ENCODE data around the gene BLOC1S5. TPM values are rescaled to one million over a fixed set of nuclear protein-coding genes. Genes with fewer than 3 reads are reported as not detected.

BLOC1S5 gene, protein sequence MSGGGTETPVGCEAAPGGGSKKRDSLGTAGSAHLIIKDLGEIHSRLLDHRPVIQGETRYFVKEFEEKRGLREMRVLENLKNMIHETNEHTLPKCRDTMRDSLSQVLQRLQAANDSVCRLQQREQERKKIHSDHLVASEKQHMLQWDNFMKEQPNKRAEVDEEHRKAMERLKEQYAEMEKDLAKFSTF
- 14.1 and 24.1 TPM in 2 replicates for total RNA-seq
- polyA plus RNA-seq (2012) = 8.0 TPM

DNA sequence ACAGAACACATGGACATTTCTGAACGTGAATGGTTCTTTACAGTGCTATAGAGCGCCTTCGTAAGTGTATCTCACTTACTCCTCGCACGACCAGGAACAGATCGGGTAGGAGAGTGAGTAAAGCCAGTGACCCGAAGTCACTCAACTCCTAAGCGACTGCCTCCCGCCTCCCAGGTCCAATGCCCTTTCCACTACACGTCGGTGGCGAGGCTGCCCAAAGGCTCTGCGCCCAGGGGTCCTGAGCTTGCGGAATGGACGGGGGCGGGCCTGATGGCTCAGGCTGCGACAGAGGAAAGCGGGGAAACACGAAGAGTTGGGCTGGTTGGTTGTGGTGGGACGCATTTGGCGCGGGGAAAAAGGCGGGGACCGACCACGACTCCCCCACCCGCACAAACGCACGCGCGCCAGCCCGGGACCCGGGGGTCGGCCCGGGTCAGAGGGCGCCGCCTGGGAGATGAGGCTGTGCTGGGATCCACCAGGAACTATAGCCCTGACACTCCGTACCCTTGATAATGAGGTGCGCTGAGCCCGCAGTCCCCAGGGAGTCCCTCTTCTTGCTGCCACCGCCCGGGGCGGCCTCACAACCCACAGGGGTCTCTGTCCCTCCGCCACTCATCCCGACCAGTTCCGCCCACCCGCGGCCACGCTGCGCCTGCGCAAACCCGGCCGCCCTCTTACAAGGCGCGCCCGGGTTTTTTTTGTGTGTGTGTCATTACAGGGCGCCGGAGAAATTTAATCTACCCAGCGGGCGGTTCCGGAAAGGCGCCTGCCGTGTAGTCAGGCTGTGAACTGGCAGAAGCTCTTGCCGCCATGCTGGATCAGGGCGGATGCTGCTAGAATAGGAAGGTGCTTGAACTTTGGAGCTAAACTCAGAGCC, at the start of gene BLOC1S5:
Gene BLOC1S5 (minus strand): TSS at position 629 of the 877 bp plus-strand sequence. CDS start 13 bp downstream, at position 616.
- DNase-seq (ENCODE audit: low read depth) = peak; percentile 98

DNA sequence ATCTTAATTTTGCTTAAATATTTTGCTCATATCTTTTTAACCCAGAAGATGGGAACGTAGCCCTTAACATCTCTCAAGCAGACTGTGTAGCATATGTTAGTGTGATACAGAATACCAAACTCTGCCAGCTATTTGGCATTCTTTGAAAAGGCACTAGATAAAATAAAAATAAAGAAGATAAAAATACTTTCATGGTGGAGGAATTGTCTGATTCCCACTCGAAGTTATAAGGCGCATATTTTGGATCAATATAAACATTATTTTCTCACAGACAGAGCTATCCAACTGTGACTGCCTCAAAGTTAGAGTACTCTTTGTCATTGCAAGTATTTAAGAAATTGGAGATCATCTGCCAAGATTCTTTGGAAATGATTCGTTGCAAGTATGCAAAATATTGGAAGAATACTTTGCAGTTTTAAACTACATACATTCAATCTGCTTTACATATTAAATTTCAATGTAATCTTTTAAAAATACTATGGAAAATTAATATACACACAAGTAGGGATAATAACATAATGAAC, 49.0 kb upstream of the BLOC1S5 start:
- no peak for DNase-seq (ENCODE audit: low read depth)

DNA sequence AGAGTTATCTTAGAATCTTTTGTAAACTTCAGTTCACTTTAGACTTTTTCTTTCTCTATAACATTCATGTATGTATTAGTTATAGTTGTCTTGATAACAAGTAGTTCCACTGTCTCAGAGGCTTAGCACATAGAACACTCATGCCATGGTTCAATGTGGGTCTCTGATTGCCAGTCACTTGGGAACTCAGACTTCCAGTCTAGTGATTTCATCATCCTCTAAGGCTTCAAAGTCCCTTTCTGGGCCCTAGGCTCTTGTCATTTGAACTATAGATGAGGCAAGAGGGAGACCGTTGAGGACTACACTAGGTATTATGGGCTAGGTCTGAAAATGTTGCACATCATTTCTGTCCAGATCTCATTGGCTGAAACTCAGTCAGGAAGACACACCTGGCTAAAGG, 46.5 kb upstream of the BLOC1S5 start:
- DNase-seq (ENCODE audit: low read depth) = no peak

DNA sequence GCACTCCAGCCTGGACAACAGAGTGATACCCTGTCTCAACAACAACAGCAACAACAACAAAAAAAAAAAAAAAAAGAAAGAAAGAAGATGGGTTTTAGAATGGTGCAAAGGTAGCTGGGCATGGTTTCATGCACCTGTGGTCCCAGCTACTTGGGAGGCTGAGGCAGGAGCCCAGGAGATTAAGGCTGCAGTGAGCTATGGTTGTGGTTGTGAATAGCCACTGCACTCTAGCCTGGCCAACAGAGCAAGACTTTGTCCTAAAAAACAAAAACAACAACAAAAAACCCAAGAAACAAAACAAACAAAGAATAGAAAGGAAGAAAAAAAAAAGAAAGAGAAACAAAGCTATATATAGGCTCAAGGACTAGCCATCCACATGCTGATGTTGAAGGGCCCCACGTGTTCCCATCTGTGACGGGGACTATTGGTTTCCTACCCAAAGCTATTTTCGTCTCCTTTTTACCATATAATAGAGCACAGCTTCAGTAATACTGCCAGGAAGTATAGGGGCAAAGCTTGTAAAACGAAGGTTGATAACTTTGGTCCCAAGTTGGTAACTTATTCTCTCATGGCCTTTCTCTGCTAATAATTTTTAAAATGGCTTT, 46.0 kb upstream of the BLOC1S5 start:
- DNase-seq (ENCODE audit: low read depth) = no peak

DNA sequence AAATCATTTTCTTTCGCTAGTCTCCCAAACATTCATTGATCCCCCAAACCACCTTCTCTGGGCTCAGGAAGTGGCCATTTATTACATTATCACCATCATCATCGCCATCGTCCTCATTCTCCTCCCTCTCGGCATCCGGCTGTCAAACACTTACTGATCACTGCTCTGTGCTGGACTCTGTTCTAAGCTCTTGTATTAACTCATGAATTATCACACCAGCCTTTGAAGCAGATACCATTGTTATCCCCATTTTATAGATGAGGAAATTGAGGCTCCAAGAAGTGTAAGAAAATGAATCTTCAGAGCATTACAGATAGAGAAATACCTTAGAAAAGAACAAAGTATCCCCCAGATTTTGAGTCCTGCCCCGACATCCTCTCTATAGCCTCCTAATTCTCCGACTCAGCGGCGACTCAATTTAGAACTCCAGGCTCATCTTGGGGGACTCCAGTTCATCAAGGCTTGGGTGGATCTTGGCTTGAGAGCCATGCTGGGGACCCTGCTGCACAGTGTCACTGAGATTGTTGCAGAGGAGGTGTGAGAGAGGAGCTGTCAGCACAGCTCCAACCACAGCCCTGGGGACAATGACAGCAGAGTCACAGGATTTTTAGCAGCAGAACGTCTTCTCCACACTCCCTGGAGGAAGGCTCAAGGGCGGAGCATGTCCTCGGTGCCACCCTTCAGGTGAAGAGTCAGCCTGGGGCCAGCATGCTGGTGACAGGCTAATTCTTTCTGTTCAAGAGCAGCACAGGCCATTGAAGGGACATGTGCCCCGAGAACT, 44.8 kb upstream of the BLOC1S5 start:
- DNase-seq (ENCODE audit: low read depth) = no peak

DNA sequence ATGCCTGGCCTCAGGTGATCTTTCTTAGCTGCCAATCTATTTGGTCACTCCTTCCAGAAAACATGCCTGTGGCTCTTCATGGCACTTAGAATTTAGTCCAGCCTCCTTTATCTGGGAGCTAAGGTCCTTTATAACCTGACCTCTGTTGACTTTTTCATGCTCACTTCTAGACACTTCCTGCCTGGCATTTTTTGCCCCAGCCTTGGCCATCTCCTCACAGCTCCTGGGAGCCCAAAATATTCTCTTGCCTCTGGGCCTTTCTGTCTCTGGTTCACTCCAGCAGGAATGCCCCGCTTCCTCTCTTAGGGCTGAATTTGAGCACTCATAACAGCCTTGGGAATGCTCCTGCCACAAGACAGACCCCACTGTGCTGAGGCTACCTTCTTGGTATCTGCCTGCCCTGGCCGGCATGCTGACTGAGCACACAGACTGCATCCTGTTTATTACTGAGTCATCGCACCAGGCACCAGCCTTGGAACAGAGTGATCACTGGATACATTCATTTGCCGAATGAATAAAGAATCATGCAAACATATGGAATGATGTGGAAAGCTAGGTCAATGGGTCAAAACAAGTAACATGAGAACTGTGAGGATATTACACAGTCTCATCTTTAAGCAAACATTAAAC, 44.0 kb upstream of the BLOC1S5 start:
- no peak for DNase-seq (ENCODE audit: low read depth)

DNA sequence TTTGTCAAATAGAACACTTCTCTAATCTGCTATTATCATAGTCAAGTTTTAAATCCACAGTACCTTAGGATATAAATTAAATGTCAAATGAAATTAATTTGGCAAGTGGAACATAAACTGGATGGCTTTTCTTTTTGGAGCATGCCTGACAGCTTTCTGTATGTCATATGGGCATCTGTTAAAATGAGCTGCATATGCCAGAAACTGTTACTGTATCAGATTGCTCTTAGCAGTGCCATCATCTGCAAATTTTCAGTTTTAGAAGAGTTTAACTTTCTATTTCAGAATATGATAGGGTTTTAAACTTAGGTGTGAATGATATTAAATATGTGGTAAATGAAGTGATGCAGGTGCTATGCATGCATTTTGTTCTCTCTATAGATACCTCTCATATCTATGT, 41.6 kb upstream of the BLOC1S5 start:
- no peak for DNase-seq (ENCODE audit: low read depth)

DNA sequence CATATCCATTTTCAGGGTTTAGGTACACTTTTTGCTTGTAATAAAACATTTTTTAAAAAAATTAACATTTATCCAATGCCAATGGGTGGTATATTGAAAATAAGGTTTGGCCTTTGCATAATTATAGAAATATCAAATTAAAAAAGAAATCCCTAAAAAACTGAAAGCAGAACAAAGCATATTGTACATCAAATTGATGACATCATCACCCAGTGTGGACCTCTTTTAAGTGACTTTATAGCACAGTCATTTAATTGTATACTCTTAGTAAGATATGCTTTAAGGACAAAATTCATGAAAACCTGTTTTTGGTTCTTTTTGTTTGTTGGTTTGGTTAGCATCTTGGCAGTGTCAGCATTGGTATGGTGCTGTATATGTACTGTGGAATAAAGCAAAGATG, 39.5 kb upstream of the BLOC1S5 start:
- DNase-seq (ENCODE audit: low read depth) = no peak

DNA sequence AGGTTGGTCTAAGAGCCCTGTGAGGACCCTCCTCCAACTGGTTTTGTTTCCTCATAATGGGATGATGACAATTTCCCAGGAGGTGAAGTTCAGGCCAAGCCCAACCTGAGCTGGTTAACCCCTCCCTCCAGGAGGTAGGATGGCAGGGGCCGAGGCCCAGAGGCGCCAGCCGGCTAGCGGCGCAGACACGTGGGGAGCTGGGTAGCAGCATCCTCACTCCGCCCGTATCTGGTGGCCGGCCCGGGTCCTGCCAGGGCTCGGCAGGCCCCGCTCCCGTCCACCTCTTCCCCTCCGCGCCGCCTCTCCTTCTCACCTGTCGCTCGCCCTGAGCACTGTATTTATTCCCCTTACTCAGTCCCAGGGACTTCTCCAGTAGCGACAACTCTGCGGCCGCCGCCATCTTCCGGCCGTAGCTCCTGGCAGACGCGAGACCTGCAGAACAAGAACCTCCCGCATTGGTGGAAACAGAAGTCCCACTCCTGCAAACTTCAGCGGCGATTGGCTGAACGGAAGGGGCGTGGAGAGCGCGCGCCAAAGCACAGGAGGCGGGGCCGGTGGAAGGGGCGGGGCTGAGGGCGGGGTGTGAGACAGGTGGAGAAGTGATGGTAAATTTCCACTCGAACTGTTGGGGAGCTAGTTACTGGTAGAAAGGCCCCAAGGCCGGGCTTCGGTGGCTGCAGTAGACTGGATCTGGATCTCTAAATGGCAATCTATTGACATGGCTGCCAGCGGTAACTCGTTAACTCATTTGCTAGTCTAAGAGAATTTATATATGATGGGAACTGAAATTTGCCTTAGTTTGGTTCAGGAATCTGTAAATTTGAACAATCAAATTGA, 38.2 kb upstream of the BLOC1S5 start, which contains the start of gene EEF1E1:
Gene EEF1E1 (minus strand): TSS at position 427 of the 837 bp plus-strand sequence. CDS start 27 bp downstream, at position 400.
- peak; percentile 97 for DNase-seq (ENCODE audit: low read depth)

DNA sequence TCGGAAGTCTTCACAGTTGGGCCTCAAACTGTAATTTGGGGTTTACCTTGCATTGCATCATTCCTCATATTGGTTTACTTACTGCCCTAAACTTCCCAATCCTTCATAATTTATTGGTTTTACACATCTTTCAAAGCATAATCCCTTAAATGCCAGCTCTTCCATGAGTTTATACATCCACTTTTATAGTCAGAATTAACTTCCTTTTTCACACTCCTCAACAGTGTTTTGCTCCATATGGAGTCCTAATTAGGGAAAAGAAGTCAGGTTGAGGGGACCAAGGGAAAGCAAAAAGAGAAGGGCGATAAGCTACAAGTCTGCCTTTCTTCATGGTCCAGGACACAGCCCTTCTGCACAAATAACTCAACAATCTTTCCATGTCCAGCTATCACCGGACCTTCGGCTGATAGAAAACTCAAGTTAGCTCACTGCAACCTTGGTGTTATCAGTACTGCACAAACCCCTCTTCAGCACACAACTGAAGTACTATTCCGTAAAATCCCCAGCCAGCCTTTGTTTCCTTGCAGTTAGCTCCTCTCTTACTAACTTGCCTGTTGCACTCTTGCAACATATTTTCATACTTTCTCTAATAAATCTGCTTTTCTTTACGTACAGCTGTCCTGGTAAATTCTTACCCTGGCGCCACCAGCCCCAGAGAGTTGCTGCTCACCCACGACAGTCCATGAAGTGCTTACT, 36.1 kb upstream of the BLOC1S5 start:
- DNase-seq (ENCODE audit: low read depth) = no peak

DNA sequence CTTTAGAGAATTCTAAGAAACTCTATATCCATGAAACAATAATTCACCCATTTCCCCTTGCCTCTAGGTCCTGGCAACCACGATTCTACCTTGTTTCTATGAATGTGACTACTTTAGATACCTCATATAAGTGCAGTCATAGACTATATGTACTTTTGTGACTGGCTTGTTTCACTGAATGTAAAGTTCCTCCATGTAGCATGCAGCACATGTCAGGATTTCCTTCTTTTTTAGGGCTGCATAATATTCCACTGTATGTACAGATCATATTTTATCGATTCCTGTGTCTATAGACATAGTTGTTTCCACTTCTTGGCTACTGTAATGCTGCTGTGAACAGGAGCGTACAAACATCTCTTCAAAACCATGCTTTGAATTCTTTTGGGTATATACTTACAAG, 26.5 kb upstream of the BLOC1S5 start:
- DNase-seq (ENCODE audit: low read depth) = no peak

DNA sequence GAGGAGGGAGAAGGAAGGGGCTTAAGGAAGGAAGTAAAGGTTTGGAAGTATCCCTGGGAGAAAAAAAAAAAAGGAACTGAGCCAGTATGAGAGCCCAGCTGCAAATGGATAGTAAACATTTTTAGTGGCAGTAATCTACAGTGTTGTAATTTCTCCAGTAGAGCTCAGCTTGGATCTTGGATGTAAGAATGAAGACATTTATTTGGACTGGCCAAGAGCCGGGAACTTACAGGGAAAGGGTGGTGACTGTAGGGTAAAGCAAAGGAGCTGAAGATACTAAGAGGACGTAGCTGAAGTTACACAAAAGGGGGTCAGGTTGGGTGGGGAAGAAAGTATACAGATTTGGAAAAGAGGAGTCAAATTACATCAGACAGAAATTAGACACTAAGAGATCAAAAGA, 24.7 kb upstream of the BLOC1S5 start:
- DNase-seq (ENCODE audit: low read depth) = no peak

DNA sequence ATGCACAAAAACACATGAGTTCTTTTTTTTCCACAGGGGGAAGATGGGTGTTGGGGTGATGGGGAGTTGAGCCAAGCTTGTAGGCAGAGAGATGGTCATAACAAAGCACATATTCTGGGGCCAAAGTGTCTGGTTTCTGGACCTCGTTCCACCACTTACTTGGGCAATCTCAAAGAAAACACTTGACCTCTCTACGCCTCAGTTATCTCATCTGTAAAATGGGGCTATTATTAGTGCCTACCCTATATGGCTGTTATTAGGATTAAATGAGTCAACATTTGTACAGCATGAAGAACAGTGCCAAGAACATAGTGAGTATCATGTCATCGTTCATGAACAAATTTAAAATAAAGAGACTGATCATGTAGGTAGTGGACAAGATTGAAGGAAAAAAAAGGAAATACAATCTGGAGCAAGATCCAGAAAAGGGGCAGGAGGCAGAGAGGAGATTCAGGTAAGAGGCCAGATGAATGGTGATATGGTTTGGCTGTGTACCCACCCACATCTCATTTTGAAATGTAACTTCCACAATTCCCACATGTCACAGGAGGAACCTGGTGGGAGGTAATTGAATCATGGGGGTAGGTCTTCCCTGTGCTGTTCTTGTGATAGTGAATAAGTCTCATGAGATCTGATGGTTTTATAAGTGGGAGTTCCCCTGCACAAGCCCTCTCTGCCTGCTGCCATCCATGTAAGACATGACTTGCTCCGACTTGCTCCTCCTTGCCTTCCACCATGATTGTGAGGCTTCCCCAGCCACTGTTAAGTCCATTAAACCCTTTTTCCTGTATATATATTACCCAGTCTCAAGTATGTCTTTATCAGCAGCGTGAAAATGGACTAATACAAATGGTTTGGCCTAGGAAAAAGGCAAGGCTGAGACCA, 23.9 kb upstream of the BLOC1S5 start:
- DNase-seq (ENCODE audit: low read depth) = no peak

DNA sequence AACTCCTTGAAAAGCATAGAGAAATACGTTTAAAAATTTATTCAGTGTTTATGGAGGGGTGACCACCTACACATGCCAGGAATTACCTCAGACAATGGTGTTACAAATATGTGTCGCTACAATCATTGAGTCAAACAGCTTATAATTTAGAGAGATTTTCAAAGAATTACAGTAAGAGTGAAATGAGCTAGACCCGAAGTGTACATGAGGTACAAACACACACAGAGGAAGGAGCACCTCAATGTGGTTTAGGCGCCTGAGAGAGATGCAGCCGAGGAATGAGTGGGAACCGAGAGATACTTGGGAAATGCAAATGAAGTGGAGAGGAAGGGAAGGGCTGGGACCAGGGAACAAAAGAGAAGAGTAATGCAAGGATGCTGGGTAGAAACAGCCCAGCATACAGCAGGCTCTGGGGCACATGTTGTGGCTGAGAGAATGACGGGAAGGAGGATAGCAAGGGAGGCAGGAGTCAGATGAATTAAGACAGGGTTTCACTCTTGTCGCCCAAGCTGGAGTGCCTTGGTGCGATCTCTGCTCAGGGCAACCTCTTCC, 22.6 kb upstream of the BLOC1S5 start:
- no peak for DNase-seq (ENCODE audit: low read depth)

DNA sequence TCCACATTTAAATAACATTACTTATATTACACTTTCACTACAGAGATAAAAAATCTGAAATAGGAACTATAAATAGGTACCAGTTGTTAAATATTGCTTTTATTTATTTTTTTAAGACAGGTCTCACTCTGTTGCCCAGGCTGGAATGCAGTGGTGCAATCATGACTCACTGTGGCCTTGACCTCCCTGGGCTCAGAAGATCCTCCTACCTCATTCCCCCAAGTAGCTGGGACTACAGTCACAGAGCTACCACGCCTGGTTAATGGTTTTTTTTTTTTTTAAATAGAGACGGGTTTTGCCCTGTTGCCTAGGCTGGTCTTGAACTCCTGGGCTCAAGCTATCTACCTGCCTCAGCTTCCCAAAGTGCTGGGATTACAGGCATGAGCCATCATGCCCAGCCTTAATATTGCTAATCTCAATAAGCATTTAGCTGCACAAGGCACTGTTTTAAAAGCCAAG, 20.9 kb upstream of the BLOC1S5 start:
- peak; percentile 90 for DNase-seq (ENCODE audit: low read depth)

DNA sequence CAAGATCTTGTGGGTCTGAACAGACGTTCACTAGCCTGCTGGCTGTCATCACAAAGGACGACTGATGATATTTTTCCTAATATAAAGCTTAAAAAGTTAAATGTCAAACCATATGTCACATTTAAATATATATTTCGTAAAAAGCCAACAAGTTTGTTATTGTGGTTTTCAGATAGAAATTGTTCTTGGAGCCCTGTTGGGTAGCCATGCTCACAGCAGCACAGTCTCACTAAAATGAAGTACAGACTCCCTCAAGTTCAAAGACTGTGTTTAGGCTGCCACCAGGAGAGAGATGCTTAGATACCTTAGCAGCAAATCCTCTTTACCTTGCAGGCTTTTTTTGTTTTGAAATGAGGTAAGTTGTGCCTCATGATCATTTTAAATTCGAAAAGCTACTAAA, 20.4 kb upstream of the BLOC1S5 start:
- DNase-seq (ENCODE audit: low read depth) = no peak
